ENCODE measurements around the gene ATP10A. TPM values are rescaled to one million over a fixed set of nuclear protein-coding genes. Genes with fewer than 3 reads are reported as not detected.

The ATP10A gene
- total RNA-seq, 1 experiment from 2014 or later: not detected

DNA sequence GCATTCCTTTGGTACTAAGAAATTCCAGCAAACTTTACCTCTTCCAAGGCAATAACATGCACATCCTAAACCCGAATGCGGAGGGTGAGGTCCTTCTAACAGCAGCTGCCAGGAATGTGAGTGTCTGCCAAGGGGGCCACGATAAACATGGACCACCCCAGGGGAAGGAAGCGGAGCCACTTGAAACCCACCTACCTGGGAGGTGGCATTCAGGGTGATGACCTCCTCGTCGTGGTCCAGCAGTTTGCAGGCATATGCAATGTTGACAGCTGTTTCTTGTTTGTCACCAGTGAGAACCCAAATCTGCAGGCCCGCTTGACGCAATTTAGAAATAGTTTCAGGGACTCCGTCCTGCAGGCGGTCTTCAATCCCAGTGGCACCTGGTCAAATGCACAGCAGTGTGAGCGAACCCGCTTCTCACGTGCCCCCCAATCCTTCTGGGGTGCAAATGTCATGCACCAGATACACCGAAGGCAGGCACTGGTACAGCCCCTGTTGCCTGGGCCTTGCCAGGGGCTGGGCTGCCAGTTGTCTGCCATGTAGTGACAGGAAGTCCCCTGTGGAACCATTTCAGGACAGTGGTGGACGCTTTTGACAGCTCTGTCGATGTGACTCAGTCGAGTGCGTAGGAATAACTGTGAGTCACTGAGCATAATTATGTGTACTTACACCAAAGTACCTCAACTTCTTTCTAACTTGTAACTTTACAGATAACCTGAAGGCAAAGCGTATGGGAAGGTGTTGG, 161.2 kb downstream of the ATP10A start:
- no peak overlapping the region for H3K4me3 Mint-ChIP-seq (ENCODE audit: unreplicated experiment)
- H3K4me1 Mint-ChIP-seq (ENCODE audit: insufficient read depth, unreplicated experiment): no peaks in the 10 kb centered on the region
- no peak overlapping the region for H3K27ac Mint-ChIP-seq (ENCODE audit: low read depth, unreplicated experiment)
- no peak for DNase-seq (ENCODE audit: unreplicated experiment)
- TF ChIP-seq, protein P1, sequence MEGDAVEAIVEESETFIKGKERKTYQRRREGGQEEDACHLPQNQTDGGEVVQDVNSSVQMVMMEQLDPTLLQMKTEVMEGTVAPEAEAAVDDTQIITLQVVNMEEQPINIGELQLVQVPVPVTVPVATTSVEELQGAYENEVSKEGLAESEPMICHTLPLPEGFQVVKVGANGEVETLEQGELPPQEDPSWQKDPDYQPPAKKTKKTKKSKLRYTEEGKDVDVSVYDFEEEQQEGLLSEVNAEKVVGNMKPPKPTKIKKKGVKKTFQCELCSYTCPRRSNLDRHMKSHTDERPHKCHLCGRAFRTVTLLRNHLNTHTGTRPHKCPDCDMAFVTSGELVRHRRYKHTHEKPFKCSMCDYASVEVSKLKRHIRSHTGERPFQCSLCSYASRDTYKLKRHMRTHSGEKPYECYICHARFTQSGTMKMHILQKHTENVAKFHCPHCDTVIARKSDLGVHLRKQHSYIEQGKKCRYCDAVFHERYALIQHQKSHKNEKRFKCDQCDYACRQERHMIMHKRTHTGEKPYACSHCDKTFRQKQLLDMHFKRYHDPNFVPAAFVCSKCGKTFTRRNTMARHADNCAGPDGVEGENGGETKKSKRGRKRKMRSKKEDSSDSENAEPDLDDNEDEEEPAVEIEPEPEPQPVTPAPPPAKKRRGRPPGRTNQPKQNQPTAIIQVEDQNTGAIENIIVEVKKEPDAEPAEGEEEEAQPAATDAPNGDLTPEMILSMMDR (IDR thresholded peaks at IDR 0.05; ENCODE audit: unreplicated experiment): no peak
- intact Hi-C loops (cut with micrococcal nuclease): no loop called here
- no peaks in the 10 kb centered on the region for H3K36me3 Mint-ChIP-seq (ENCODE audit: insufficient read depth, unreplicated experiment)
- no peaks in the 10 kb centered on the region for H3K27me3 Mint-ChIP-seq (ENCODE audit: insufficient read depth, unreplicated experiment)
- no TSS peak for BruUV-seq (replicated peaks)
- ChIA-PET POLR2A (no interaction called here), CTCF (no interaction called here)
- peaks cover 27% of the 10 kb centered on the region for H3K9me3 Mint-ChIP-seq (ENCODE audit: unreplicated experiment)

DNA sequence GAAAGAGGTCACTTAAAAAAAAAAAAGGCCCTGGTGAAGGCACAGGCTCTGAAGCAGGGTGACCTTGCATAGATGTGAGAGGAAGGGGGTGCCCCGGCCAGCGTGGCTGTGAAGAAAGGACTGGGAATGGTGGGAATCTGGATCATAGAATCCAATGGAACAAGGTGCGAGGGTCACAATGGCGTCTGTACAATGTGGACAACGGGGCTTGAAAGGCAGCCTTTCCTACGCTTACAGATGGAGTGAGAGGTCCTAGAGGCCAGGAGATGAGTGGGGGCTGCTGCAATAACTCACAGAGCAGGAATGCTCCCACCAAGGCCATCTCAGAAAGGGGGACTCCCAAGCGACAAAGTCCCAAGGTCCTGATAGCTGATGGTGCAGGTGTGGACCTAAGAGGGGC, 162.2 kb downstream of the ATP10A start:
- CTCF ChIA-PET: no interaction called here
- no peak for DNase-seq (ENCODE audit: unreplicated experiment)
- Mint-ChIP-seq H3K27ac (ENCODE audit: low read depth, unreplicated experiment) (no peak overlapping the region), H3K36me3 (ENCODE audit: insufficient read depth, unreplicated experiment) (no peaks in the 10 kb centered on the region), H3K4me3 (ENCODE audit: unreplicated experiment) (no peak overlapping the region), H3K27me3 (ENCODE audit: insufficient read depth, unreplicated experiment) (no peaks in the 10 kb centered on the region), H3K9me3 (ENCODE audit: unreplicated experiment) (peaks cover 32% of the 10 kb centered on the region), H3K4me1 (ENCODE audit: insufficient read depth, unreplicated experiment) (no peaks in the 10 kb centered on the region)
- intact Hi-C loops (cut with micrococcal nuclease): no loop called here
- POLR2A ChIA-PET: no interaction called here
- TF ChIP-seq, protein P1 (IDR thresholded peaks at IDR 0.05; ENCODE audit: unreplicated experiment): no peak
- no TSS peak for BruUV-seq (replicated peaks)

DNA sequence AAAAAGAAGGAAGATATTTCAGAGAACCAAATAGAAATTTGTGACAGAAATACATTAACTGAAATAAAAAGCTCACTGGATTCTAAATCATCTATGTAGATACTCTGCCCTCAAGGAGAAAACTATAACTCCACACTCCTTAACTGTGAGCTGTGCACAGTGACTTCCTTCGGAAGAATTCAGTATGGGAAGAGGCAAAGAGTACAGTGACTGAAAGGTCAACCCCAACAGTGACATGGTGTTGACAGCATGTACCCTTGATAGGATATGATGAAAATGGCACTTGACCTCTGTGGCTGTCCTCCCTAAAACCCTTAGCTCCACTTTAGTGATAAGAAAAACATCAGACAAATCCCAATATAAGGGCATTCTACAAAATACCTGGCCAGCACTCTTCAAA, 165.5 kb downstream of the ATP10A start:
- intact Hi-C loops (cut with micrococcal nuclease): no loop called here
- TF ChIP-seq, protein P1 (IDR thresholded peaks at IDR 0.05; ENCODE audit: unreplicated experiment): no peak
- Mint-ChIP-seq H3K4me1 (ENCODE audit: insufficient read depth, unreplicated experiment) (no peaks in the 10 kb centered on the region), H3K9me3 (ENCODE audit: unreplicated experiment) (peaks cover 33% of the 10 kb centered on the region), H3K27ac (ENCODE audit: low read depth, unreplicated experiment) (no peak overlapping the region), H3K36me3 (ENCODE audit: insufficient read depth, unreplicated experiment) (no peaks in the 10 kb centered on the region), H3K27me3 (ENCODE audit: insufficient read depth, unreplicated experiment) (no peaks in the 10 kb centered on the region), H3K4me3 (ENCODE audit: unreplicated experiment) (no peak overlapping the region)
- BruUV-seq (replicated peaks): no TSS peak
- ChIA-PET CTCF (no interaction called here), POLR2A (no interaction called here)
- DNase-seq (ENCODE audit: unreplicated experiment): no peak

DNA sequence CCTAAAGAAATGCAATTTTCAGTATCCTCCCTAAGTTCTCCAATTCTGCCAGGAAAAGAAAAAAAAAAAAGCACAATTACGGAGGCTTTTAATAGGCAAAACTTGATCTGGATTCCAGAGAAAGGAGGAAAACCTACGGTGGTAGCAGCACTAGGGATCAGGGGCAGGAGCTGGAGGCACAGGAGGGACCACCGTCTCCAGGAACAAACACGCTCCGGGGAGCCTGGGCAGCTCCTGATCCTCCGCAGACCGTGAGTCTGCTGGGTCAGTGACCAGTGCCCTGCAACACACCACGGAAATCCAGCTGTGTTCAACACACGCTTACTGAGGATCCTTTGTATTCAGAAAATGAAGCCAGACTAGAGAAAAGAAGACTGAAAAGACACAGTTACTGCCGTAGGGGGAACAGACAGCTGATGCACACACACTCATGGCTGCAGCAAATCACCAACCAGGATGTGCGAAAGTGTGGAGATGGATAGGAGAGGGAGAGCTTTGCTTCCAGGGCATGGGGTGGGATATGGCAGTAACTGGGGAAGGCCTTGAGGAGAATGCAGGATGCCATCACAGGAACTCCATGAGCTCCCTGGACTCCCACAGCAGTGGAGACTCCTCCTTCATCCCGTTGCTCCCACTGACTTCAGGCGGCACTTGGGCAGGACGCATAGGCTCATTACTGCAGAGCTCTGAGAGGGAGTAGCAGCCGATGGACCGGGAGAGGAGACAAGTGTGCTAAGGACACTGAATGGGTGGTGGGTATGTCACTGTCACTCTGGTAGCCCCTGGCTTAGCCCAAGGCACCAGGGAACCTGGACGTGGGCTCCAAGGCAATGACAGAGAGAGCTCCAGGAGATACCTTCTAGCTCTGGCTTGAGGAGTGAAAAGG, 167.0 kb downstream of the ATP10A start:
- ChIA-PET CTCF (interaction anchor here (1.1 kb wide), 1 partner anchor 9 kb away, joined by 4 read pairs; no protein-coding TSS in a partner anchor), POLR2A (no interaction called here)
- H3K4me3 Mint-ChIP-seq (ENCODE audit: unreplicated experiment): no peak overlapping the region
- BruUV-seq (replicated peaks): no TSS peak
- intact Hi-C loops (cut with micrococcal nuclease): no loop called here
- H3K36me3 Mint-ChIP-seq (ENCODE audit: insufficient read depth, unreplicated experiment): no peaks in the 10 kb centered on the region
- DNase-seq (ENCODE audit: unreplicated experiment): no peak
- TF ChIP-seq, protein P1 (IDR thresholded peaks at IDR 0.05; ENCODE audit: unreplicated experiment): no peak
- H3K4me1 Mint-ChIP-seq (ENCODE audit: insufficient read depth, unreplicated experiment): no peaks in the 10 kb centered on the region
- no peaks in the 10 kb centered on the region for H3K27me3 Mint-ChIP-seq (ENCODE audit: insufficient read depth, unreplicated experiment)
- H3K27ac Mint-ChIP-seq (ENCODE audit: low read depth, unreplicated experiment): no peak overlapping the region
- peaks cover 38% of the 10 kb centered on the region for H3K9me3 Mint-ChIP-seq (ENCODE audit: unreplicated experiment)
